Ovary (tissue), 9 donors: ENCODE data around the gene ITGB6. TPM values are rescaled to one million over a fixed set of nuclear protein-coding genes. Genes with fewer than 3 reads are reported as not detected.

Source experiments
- DNase-seq, 5 donors: peaks; one replicate each; pipeline ENCODE4 v3.0.0-alpha.2; 2019 to 2020
- H3K27ac ChIP-seq, 2 donors: fragments of 200-600 bp; one replicate each; pipeline versions ENCODE4 v1.5.1 to v1.8.0; 2019 to 2022
- H3K27me3 ChIP-seq: fragments of 200-600 bp; one replicate; pipeline ENCODE4 v1.8.0; 2022
- H3K36me3 ChIP-seq: fragments of 200-600 bp; sonication (generic); one replicate; pipeline ENCODE4 v1.5.1; 2019
- H3K4me1 ChIP-seq: one replicate; pipeline ENCODE4 v1.8.1; 2013; ENCODE audit warnings: mild to moderate bottlenecking, moderate library complexity; ENCODE audit not compliant: insufficient read depth
- H3K4me3 ChIP-seq: fragments of 200-600 bp; sonication (generic); one replicate; pipeline ENCODE4 v1.5.1; 2017
- H3K9me3 ChIP-seq, 2 donors: fragments of 200-600 bp in 1 of 2; sonication (generic) in 1 of 2; one replicate each; pipeline versions ENCODE4 v1.5.1 to v1.8.1; 2013 to 2019; ENCODE audit warnings: mild to moderate bottlenecking in 1 of 2, moderate library complexity in 1 of 2
- EP300 ChIP-seq: sonication (generic); formaldehyde crosslinking; IDR thresholded peaks from one replicate; pipeline ENCODE4 v1.6.1; 2017; ENCODE audit warnings: antibody characterized with exemption
- POLR2A ChIP-seq: fragments of 450-650 bp; IDR thresholded peaks from one replicate; pipeline ENCODE4 v1.6.1; 2017; ENCODE audit warnings: antibody characterized with exemption, mild to moderate bottlenecking, moderate library complexity
- WGBS, 3 donors: extraction: QIAGEN DNeasy Blood & Tissue Kit in 1 of 3; methylation state at CpG; one replicate each; pipeline versions ENCODE4 v1.1.5 to v1.1.7; 2013 to 2017; 5-methylcytosine and 5-hydroxymethylcytosine counted together
- intact Hi-C, 4 donors: fragments of 100-400 bp; cut with DNase I; formaldehyde crosslinking; loops; one replicate each; pipeline versions ENCODE4 v1.11.0 to v1.15.1; 2022 to 2023
- polyA plus RNA-seq, 2 donors: library from polyadenylated mRNA; stranded (reverse); fragments of 200-250 nt in 1 of 2; fragments of 350-450 nt in 1 of 2; fragmentation: Illumina TruSeq in 1 of 2; extraction: RNeasy Lipid Tissue Mini Kit (QIAGEN cat#74804) in 1 of 2; gene quantifications; one replicate each; pipeline ENCODE4 v1.2.3, GENCODE V29; 2013 to 2014
- total RNA-seq, 7 donors: library from RNA; depleted of rRNA in 2 of 7; stranded (reverse); fragments of >200 nt in 2 of 7; fragmentation: NEBNext Ultra II Directional in 3 of 7; extraction: Animal tissue kit (Norgen Biotek cat#: 25700) in 3 of 7; gene quantifications; one replicate each; pipeline versions ENCODE4 v1.1.0 to v1.2.4, GENCODE V29; 2016 to 2023
- TF ChIP-seq, protein P1 (sequence below), 3 donors: fragments of 450-650 bp in 2 of 3; fragments of 200-600 bp in 1 of 3; IDR thresholded peaks; one replicate each; pipeline versions ENCODE4 v1.5.1 to v1.8.0; 2016 to 2022; ENCODE audit warnings: antibody characterized with exemption in 3 of 3, mild to moderate bottlenecking in 1 of 3
- donor health status: DM: no; HTN: no; CAD: no; lungs with moderate emphysema.
- donor health status: DM: no; HTN: no; CAD: no.
- donor health status: Bipolar disorder and iron deficiency.
- donor health status: DM: yes; HTN: yes; CAD: no.
- donor health status: DM: no; HTN: no; CAD: no.
- donor health status: DM: yes; HTN: yes; CAD: no.

Gene ITGB6
- total and polyA plus RNA-seq, 9 donors = 0.17 to 3.6 (median 0.36) TPM; not detected in 5

- no peak overlapping the region for H3K27ac ChIP-seq
Measured at GRCh38 chr2:160076914-160077313, 123.2 kb downstream of the ITGB6 start.

DNA sequence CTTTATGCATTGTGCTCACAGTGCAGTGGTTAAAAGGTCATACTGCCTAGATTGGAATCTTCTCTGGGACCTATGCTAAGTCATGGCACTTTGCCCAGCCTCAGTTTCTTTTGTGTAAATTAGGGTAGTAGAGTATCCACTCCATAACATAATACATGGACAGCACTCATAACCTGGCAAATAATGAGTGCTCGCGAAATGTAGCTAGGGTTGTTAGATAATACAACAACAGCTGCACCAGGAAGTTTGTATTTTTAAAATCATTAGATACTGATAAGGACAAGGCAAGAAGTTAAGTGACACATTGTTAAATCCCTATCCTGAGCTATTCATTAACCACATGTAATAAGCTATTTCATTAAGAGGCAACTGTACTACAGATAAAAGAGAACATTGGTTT is 123.8 kb downstream of the ITGB6 start:
- intact Hi-C loops = no loop called here
- Histone ChIP-seq H3K27ac (no peak overlapping the region), H3K4me1 (no peaks in the 10 kb centered on the region), H3K9me3 (no peaks in the 10 kb centered on the region), H3K36me3 (no peaks in the 10 kb centered on the region), H3K27me3 (no peaks in the 10 kb centered on the region), H3K4me3 (no peak overlapping the region)
- TF ChIP-seq EP300 (no peak), POLR2A (no peak)
- TF ChIP-seq, protein P1, sequence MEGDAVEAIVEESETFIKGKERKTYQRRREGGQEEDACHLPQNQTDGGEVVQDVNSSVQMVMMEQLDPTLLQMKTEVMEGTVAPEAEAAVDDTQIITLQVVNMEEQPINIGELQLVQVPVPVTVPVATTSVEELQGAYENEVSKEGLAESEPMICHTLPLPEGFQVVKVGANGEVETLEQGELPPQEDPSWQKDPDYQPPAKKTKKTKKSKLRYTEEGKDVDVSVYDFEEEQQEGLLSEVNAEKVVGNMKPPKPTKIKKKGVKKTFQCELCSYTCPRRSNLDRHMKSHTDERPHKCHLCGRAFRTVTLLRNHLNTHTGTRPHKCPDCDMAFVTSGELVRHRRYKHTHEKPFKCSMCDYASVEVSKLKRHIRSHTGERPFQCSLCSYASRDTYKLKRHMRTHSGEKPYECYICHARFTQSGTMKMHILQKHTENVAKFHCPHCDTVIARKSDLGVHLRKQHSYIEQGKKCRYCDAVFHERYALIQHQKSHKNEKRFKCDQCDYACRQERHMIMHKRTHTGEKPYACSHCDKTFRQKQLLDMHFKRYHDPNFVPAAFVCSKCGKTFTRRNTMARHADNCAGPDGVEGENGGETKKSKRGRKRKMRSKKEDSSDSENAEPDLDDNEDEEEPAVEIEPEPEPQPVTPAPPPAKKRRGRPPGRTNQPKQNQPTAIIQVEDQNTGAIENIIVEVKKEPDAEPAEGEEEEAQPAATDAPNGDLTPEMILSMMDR (IDR thresholded peaks at IDR 0.05) = no peak
- 51 to 75% (median 67%) methylated on average over 2 of the region's 2 CpGs for WGBS, 3 donors
- no peak for DNase-seq

More at GRCh38 chr2:160076914-160077313, 123.2 kb downstream of the ITGB6 start:
- WGBS, 3 donors = 71 to 81% (median 80%) methylated on average over 4 of the region's 4 CpGs
- Histone ChIP-seq H3K4me1 (no peaks in the 10 kb centered on the region), H3K4me3 (no peak overlapping the region), H3K27me3 (no peaks in the 10 kb centered on the region), H3K9me3 (no peaks in the 10 kb centered on the region), H3K36me3 (no peaks in the 10 kb centered on the region)
- intact Hi-C loops = no loop called here
- DNase-seq = no peak
- no peak for TF ChIP-seq POLR2A
- TF ChIP-seq, protein P1 (IDR thresholded peaks at IDR 0.05) = no peak
- TF ChIP-seq EP300 = no peak

DNA sequence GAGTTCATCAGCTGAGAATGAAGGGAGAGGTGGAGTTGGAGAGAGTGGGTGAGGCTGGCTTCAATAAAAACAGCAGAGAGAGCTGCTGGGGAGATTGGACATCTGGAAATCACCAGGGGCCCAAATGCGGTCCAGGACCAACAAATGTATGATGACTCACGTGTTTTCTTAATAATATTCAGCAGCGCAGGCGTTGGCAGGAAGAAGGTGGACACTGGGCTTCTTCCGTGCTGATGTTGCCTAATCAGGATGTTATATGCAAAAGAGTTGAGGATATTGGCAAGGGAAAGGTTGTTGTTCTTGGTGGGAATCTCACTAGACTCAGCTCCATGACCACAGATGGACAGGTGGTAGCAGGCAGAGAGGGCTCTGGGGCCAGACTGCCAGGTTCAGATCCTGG is 124.9 kb downstream of the ITGB6 start:
- H3K9me3 ChIP-seq = no peaks in the 10 kb centered on the region
- no peaks in the 10 kb centered on the region for H3K4me1 ChIP-seq
- no peaks in the 10 kb centered on the region for H3K36me3 ChIP-seq
- no peak for DNase-seq
- intact Hi-C loops = no loop called here
- H3K4me3 ChIP-seq = no peak overlapping the region
- no peak overlapping the region for H3K27ac ChIP-seq
- 76 to 85% (median 84%) methylated on average over 5 of the region's 5 CpGs for WGBS, 3 donors
- TF ChIP-seq, protein P1 (IDR thresholded peaks at IDR 0.05) = no peak
- no peak for TF ChIP-seq EP300
- no peaks in the 10 kb centered on the region for H3K27me3 ChIP-seq

DNA sequence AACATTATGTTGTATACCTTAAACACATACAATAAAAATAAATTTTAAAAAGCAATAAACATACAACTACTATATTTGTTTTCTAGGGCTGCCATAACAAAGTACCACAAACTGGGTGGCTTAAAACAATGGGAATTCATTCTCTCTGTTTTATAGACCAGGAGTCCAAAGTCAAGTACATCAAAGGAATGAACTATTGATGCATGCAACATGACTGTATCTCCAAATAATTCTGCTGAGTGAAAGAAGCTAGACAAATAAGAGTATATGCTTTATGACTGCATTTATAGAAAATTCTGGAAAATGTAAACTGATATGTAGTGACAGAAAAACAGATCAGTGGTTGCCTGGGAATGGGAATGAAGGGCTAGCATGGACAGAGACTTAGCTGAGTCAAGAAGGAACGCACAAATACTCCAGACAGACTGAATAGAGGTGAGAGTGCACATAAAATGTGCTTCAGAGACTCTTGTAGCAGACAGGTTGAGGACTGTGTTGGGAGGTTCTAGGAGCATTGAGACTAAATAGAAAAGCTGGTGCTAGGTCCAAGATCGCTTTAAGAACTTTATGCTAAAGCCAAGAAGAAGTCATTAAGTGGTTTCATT is 126.7 kb downstream of the ITGB6 start:
- 76 to 89% (median 87%) methylated on average over 2 of the region's 2 CpGs for WGBS, 3 donors

More for the DNA sequence above, 126.7 kb downstream of the ITGB6 start:
- no peaks in the 10 kb centered on the region for H3K36me3 ChIP-seq
- no peak for DNase-seq
- H3K27ac ChIP-seq = no peak overlapping the region
- no peaks in the 10 kb centered on the region for H3K9me3 ChIP-seq
- TF ChIP-seq EP300 (no peak), POLR2A (no peak)
- TF ChIP-seq, protein P1 (IDR thresholded peaks at IDR 0.05) = no peak
- intact Hi-C loops = no loop called here
- H3K4me3 ChIP-seq = no peak overlapping the region
- no peaks in the 10 kb centered on the region for H3K4me1 ChIP-seq
- no peaks in the 10 kb centered on the region for H3K27me3 ChIP-seq
